Stimulated activated naive CD4-positive, alpha-beta T cell treated with Interleukin-2 at 50 U/mL for 16 hours (primary cell): ENCODE measurements around the gene ZDHHC12.
A peak's percentile ranks its signal among the peaks of the same experiment; 100 is the strongest.

Source experiments
- DNase-seq: peaks from one replicate; lab custom pipeline; 2025; lab: John Stamatoyannopoulos, UW

Gene ZDHHC12

GRCh38 chr9:128729766-128730517 is 6.0 kb upstream of the ZDHHC12 start:
- DNase-seq: no peak

GRCh38 chr9:128729302-128729701 is 5.4 kb upstream of the ZDHHC12 start:
- no peak for DNase-seq

GRCh38 chr9:128728298-128728697 is 4.4 kb upstream of the ZDHHC12 start:
- DNase-seq: no peak

- no peak for DNase-seq
Observed at GRCh38 chr9:128727640-128728248, 3.8 kb upstream of the ZDHHC12 start.

- peak; percentile 38 for DNase-seq
Observed at GRCh38 chr9:128724744-128725211, 851 bp upstream of the ZDHHC12 start.

- DNase-seq: no peak
Observed at GRCh38 chr9:128723352-128723865, 518 bp downstream of the ZDHHC12 start.

GRCh38 chr9:128722380-128723351 is 1.3 kb downstream of the ZDHHC12 start:
- DNase-seq: no peak

GRCh38 chr9:128721487-128722010 is 2.4 kb downstream of the ZDHHC12 start:
- DNase-seq: no peak

- DNase-seq: no peak
Observed at GRCh38 chr9:128720841-128721486, 3.0 kb downstream of the ZDHHC12 start.

- no peak for DNase-seq
Observed at GRCh38 chr9:128719919-128720605, 3.9 kb downstream of the ZDHHC12 start.

GRCh38 chr9:128718475-128718874 is 5.5 kb downstream of the ZDHHC12 start:
- no peak for DNase-seq

GRCh38 chr9:128718047-128718446 is 5.9 kb downstream of the ZDHHC12 start:
- DNase-seq: no peak

- DNase-seq: no peak
Observed at GRCh38 chr9:128716581-128717254, 7.2 kb downstream of the ZDHHC12 start.

- no peak for DNase-seq
Observed at GRCh38 chr9:128715436-128715750, 8.5 kb downstream of the ZDHHC12 start.

GRCh38 chr9:128714586-128715435 is 9.1 kb downstream of the ZDHHC12 start:
- DNase-seq: no peak

GRCh38 chr9:128713941-128714573 is 9.9 kb downstream of the ZDHHC12 start:
- no peak for DNase-seq

- no peak for DNase-seq
Observed at GRCh38 chr9:128713411-128713780, 10.5 kb downstream of the ZDHHC12 start.

- no peak for DNase-seq
Observed at GRCh38 chr9:128712451-128713410, 11.2 kb downstream of the ZDHHC12 start.
